K562 (cell line): ENCODE measurements around the gene OVCH2. TPM values are rescaled to one million over a fixed set of nuclear protein-coding genes. Genes with fewer than 3 reads are reported as not detected.

ENCODE experiments used
- ATAC-seq: fragments of 200-7000 bp; cut with Tn5 transposase; 3 replicates; pipeline ENCODE4 v1.9.1; 2020; ENCODE audit warnings: moderate library complexity
- BruUV-seq: library from RNA; stranded (reverse); fragments of 400-500 nt; replicated peaks from 2 replicates; lab custom pipeline; 2021; lab: Mats Ljungman, UMichigan
- CTCF ChIA-PET: fragments of 300-600 bp; formaldehyde crosslinking; extraction: SDS; loops from one replicate; lab custom pipeline; 2021; ENCODE audit warnings: low intra/inter-chr PET ratio; lab: Yijun Ruan, JAX
- POLR2A ChIA-PET: fragments of 300-600, 350-650 bp; sonication (Branson Sonifier 250); formaldehyde crosslinking; extraction: SDS; loops from one replicate; lab custom pipeline; 2021; ENCODE audit warnings: antibody characterized with exemption, inconsistent platforms; lab: Yijun Ruan, JAX
- DNase-seq, 4 experiments: peaks; one replicate each; pipeline versions ENCODE4 v3.0.0 to v3.0.0-alpha.2; 2011 to 2018; ENCODE audit warnings: low spot score in 3 of 4, mixed read lengths in 3 of 4; ENCODE audit errors: extremely low read depth in 1 of 4
- FAIRE-seq: peaks from 2 replicates; lab custom pipeline; 2011; peaks lifted over from hg19 to GRCh38; lab: Jason Lieb, UNC
- H2AFZ ChIP-seq: 2 replicates; pipeline ENCODE4 v1.6.0; 2011; ENCODE audit warnings: low read depth, low read length, control low read depth, inconsistent platforms
- H3K27ac ChIP-seq: fragments of 200-600 bp; 3 replicates; pipeline ENCODE4 v1.8.0; 2011; ENCODE audit warnings: low read depth, mild to moderate bottlenecking, control low read depth, inconsistent platforms, low read length, moderate library complexity, mixed read lengths; ENCODE audit errors: extremely low read depth
- H3K27me3 ChIP-seq, 2 experiments: fragments of 300-600 bp in 1 of 2; 2 replicates in 1 of 2; 3 replicates in 1 of 2; pipeline versions ENCODE4 v1.6.0 to v1.8.0; 2011; ENCODE audit warnings: inconsistent platforms in 2 of 2, low read length in 2 of 2, mild to moderate bottlenecking in 1 of 2, mixed read lengths in 1 of 2, moderate library complexity in 1 of 2; ENCODE audit not compliant: control insufficient read depth in 2 of 2, insufficient read depth in 2 of 2
- H3K36me3 ChIP-seq: fragments of 300-600 bp; 3 replicates; pipeline ENCODE4 v1.8.0; 2011; ENCODE audit warnings: mild to moderate bottlenecking, low read length, inconsistent platforms; ENCODE audit not compliant: control insufficient read depth, insufficient read depth
- H3K4me1 ChIP-seq, 2 experiments: fragments of 200-600 bp in 1 of 2; replicated peaks in 1 of 2; 2 replicates in 1 of 2; 3 replicates in 1 of 2; pipeline versions ENCODE4 v1.5.1 to v1.8.0; 2011; ENCODE audit warnings: inconsistent platforms in 2 of 2, low read length in 2 of 2, mild to moderate bottlenecking in 1 of 2, mixed read lengths in 1 of 2, moderate library complexity in 1 of 2; ENCODE audit not compliant: control insufficient read depth in 2 of 2, insufficient read depth in 2 of 2
- H3K4me2 ChIP-seq: 2 replicates; pipeline ENCODE4 v1.6.1; 2011; ENCODE audit warnings: low read length, control low read depth, inconsistent platforms, mixed read lengths; ENCODE audit not compliant: insufficient read depth
- H3K4me3 ChIP-seq: fragments of 200-600 bp; sonication (generic), shearing (Covaris generic); 2 replicates; pipeline ENCODE4 v1.5.1; 2016; ENCODE audit warnings: control low read depth, inconsistent platforms
- H3K79me2 ChIP-seq: fragments of 200-600 bp; 3 replicates; pipeline ENCODE4 v1.8.0; 2011; ENCODE audit warnings: low read length, inconsistent platforms; ENCODE audit not compliant: control insufficient read depth, insufficient read depth
- H3K9ac ChIP-seq, 2 experiments: 2 replicates each; pipeline versions ENCODE4 v1.6.0 to v1.6.1; 2011; ENCODE audit warnings: low read depth in 2 of 2, low read length in 2 of 2, control low read depth in 1 of 2, inconsistent platforms in 1 of 2, mild to moderate bottlenecking in 1 of 2, mixed read lengths in 1 of 2; ENCODE audit not compliant: insufficient read depth in 1 of 2
- H3K9me1 ChIP-seq: one replicate; pipeline ENCODE4 v1.6.0; 2011; ENCODE audit warnings: inconsistent platforms, mild to moderate bottlenecking, low read length, moderate library complexity; ENCODE audit not compliant: control insufficient read depth, insufficient read depth
- H3K9me3 ChIP-seq: replicated peaks from 2 replicates; pipeline ENCODE4 v1.5.1; 2011; ENCODE audit warnings: low read depth, low read length, inconsistent platforms; ENCODE audit not compliant: control insufficient read depth, insufficient read depth
- H4K20me1 ChIP-seq: replicated peaks from 2 replicates; pipeline ENCODE4 v1.6.1; 2011; ENCODE audit warnings: low read length, inconsistent platforms, mixed read lengths; ENCODE audit not compliant: control insufficient read depth, insufficient read depth
- ARID4B ChIP-seq: sonication (generic); formaldehyde crosslinking; IDR thresholded peaks from 2 replicates; pipeline ENCODE4 v1.8.0; 2022; ENCODE audit warnings: mild to moderate bottlenecking, missing genetic modification reagents
- BHLHE40 ChIP-seq: IDR thresholded peaks from 2 replicates; pipeline ENCODE4 v1.6.1; 2011; ENCODE audit warnings: low read length, improper control_type of control experiment
- CHCHD3 ChIP-seq: fragments of 250-450 bp; sonication (Bioruptor Pico); IDR thresholded peaks from 2 replicates; pipeline ENCODE4 v2.1.2; 2022; ENCODE audit warnings: mild to moderate bottlenecking
- CTBP1 ChIP-seq: fragments of 450-650 bp; IDR thresholded peaks from 2 replicates; pipeline ENCODE4 v1.6.1; 2016; ENCODE audit warnings: borderline replicate concordance
- CTCF ChIP-seq, 3 experiments: IDR thresholded peaks in 2 of 3; conservative IDR thresholded peaks in 1 of 3; 2 replicates each; pipeline ENCODE4 v1.5.1; 2011 to 2012; ENCODE audit warnings: low read length in 3 of 3, mild to moderate bottlenecking in 3 of 3, control low read depth in 2 of 3, improper control_type of control experiment in 1 of 3, inconsistent platforms in 1 of 3, low read depth in 1 of 3, mixed read lengths in 1 of 3, moderate library complexity in 1 of 3; ENCODE audit not compliant: insufficient read depth in 2 of 3
- E2F4 ChIP-seq: sonication (generic); formaldehyde crosslinking; IDR thresholded peaks from 2 replicates; pipeline ENCODE4 v1.8.0; 2022; ENCODE audit warnings: mild to moderate bottlenecking, low read depth, missing genetic modification reagents
- KAT8 ChIP-seq: fragments of 450-650 bp; IDR thresholded peaks from 2 replicates; pipeline ENCODE4 v1.6.1; 2016; ENCODE audit warnings: low read depth, mild to moderate bottlenecking
- MED1 ChIP-seq: sonication (generic); formaldehyde crosslinking; IDR thresholded peaks from 2 replicates; pipeline ENCODE4 v1.8.1; 2023; ENCODE audit warnings: missing genetic modification reagents, borderline replicate concordance
- MYC ChIP-seq, 2 experiments: fragments of 250-450 bp in 1 of 2; sonication (Bioruptor Pico) in 1 of 2; IDR thresholded peaks; 2 replicates each; pipeline versions ENCODE4 v1.5.1 to v1.6.1; 2012 to 2021; ENCODE audit warnings: low read depth in 2 of 2, borderline replicate concordance in 1 of 2, improper control_type of control experiment in 1 of 2, low read length in 1 of 2, mild to moderate bottlenecking in 1 of 2, moderate library complexity in 1 of 2
- NFYB ChIP-seq: IDR thresholded peaks from 2 replicates; pipeline ENCODE4 v1.6.1; 2011; ENCODE audit warnings: mild to moderate bottlenecking, moderate library complexity; ENCODE audit not compliant: insufficient read length; ENCODE audit errors: extremely low read depth
- PHB2 ChIP-seq: fragments of 450-650 bp; IDR thresholded peaks from 2 replicates; pipeline ENCODE4 v1.6.1; 2017; ENCODE audit warnings: low read depth
- RAD21 ChIP-seq, 2 experiments: fragments of 250-450 bp in 1 of 2; fragments of 450-650 bp in 1 of 2; sonication (Bioruptor Pico) in 1 of 2; formaldehyde crosslinking in 1 of 2; IDR thresholded peaks in 1 of 2; conservative IDR thresholded peaks in 1 of 2; 2 replicates each; pipeline versions ENCODE4 v1.4.0 to v1.8.0; 2020 to 2022; ENCODE audit warnings: mild to moderate bottlenecking in 2 of 2, moderate library complexity in 1 of 2
- SMC3 ChIP-seq: conservative IDR thresholded peaks from 2 replicates; pipeline ENCODE4 v1.6.1; 2011; ENCODE audit warnings: low read depth, low read length, improper control_type of control experiment; ENCODE audit not compliant: insufficient read depth
- ZKSCAN8 ChIP-seq: fragments of 200-800 bp; sonication (Bioruptor generic); IDR thresholded peaks from 2 replicates; pipeline ENCODE4 v1.6.1; 2016; ENCODE audit warnings: missing genetic modification characterization, missing compliant biosample characterization
- WGBS: fragments of 100-300 bp; shearing (Covaris generic); methylation state at CpG from one replicate; pipeline ENCODE4 v1.1.6; 2016; ENCODE audit warnings: low coverage, mixed read lengths; ENCODE audit not compliant: insufficient coverage; ENCODE audit errors: missing lambda C conversion rate; 5-methylcytosine and 5-hydroxymethylcytosine counted together
- in situ Hi-C: fragments of 300-500 bp; cut with MboI; formaldehyde crosslinking; loops from 4 replicates; pipeline ENCODE4 v1.15.0; 2018; ENCODE audit warnings: inconsistent platforms, mixed read lengths
- intact Hi-C: fragments of 100-400 bp; cut with micrococcal nuclease; formaldehyde crosslinking; loops from 2 replicates; pipeline ENCODE4 v1.14.2; 2022
- polyA plus RNA-seq, 8 experiments: library from polyadenylated mRNA; depleted of rRNA in 4 of 8; stranded (reverse) in 5 of 8; unstranded in 3 of 8; fragments of >200 nt; fragmentation: Nextera tagmentation in 2 of 8; fragmentation: Illumina TruSeq in 1 of 8; extraction: Ambion mirVana in 2 of 8; extraction: Trizol in 1 of 8; gene quantifications; 2 replicates each; pipeline versions ENCODE4 v1.2.1 to v1.2.3, GENCODE V29; 2011 to 2014; ENCODE audit warnings: inconsistent platforms in 1 of 8, missing spikeins in 1 of 8
- total RNA-seq, 7 experiments: library from RNA; depleted of rRNA in 6 of 7; stranded (reverse); fragments of >200 nt in 6 of 7; fragmentation: Illumina TruSeq in 2 of 7; extraction: Trizol in 2 of 7; gene quantifications; 2 replicates each; pipeline versions ENCODE4 v1.2.1 to v1.2.3, GENCODE V29; 2011 to 2021; ENCODE audit warnings: low replicate concordance in 1 of 7

OVCH2 gene
- total and polyA plus RNA-seq, 9 of the 15 experiments (the other 6 are each of a cell fraction or from before 2014, with no cell fraction given), result not detected

- WGBS, result 2% methylated on average over 4 of the region's 4 CpGs
- TF ChIP-seq CTCF (IDR thresholded peaks at IDR 0.05 in 2 of 3, conservative IDR thresholded peaks at IDR 0.05 in 1 of 3; ENCODE audit: insufficient read depth in 2 of 3, low read depth in 1 of 3, low read length in 3 of 3), result peak; percentile 58 to 60 (median 59); a peak in 5 of 6 replicates
- TF ChIP-seq MED1 (CRISPR knock-in tag), result no peak
- peak; percentile 54 to 72 for TF ChIP-seq RAD21 (CRISPR knock-in tag; conservative IDR thresholded peaks at IDR 0.05 in 1 of 2, IDR thresholded peaks at IDR 0.05 in 1 of 2)
- TF ChIP-seq SMC3, result 0 out of 2 replicates have a peak, but pooled peaks have one; percentile 16
- no peak for TF ChIP-seq CTBP1
- no peak for TF ChIP-seq CHCHD3 (CRISPR knock-in tag)
- TF ChIP-seq ZKSCAN8 (CRISPR knock-in tag), result no peak
- TF ChIP-seq BHLHE40, result no peak
- TF ChIP-seq MYC (IDR thresholded peaks at IDR 0.05; ENCODE audit: low read depth, low read length), result no peak
- no peak for TF ChIP-seq MYC (CRISPR knock-in tag; IDR thresholded peaks at IDR 0.05; ENCODE audit: borderline replicate concordance, low read depth)
- no peak for TF ChIP-seq E2F4
- TF ChIP-seq KAT8, result no peak
- TF ChIP-seq ARID4B (CRISPR knock-in tag), result no peak
- TF ChIP-seq PHB2, result no peak
- TF ChIP-seq NFYB, result no peak
- TF ChIP-seq, all 486 proteins: peak for 3
- in situ Hi-C loops, result no loop called here
- no peaks in the 10 kb centered on the region for H3K36me3 ChIP-seq
- no peaks in the 10 kb centered on the region for H4K20me1 ChIP-seq
- H2AFZ ChIP-seq, result no peak overlapping the region
- ChIA-PET CTCF (interaction anchor here (0.6 to 1.2 kb wide), 4 partner anchors 116 to 608 kb away, joined by 3 to 7 read pairs (median 4); no protein-coding TSS in a partner anchor), POLR2A (no interaction called here)
- no peak overlapping the region for H3K27ac ChIP-seq
- no peaks in the 10 kb centered on the region for H3K9me3 ChIP-seq
- ATAC-seq (peak; percentile 66; the same call in 2 of the 3 replicates), DNase-seq (peak; percentile 18 to 60 (median 45)), FAIRE-seq (peak; percentile 6)
- H3K4me2 ChIP-seq, result no peak overlapping the region
- no peaks in the 10 kb centered on the region for H3K79me2 ChIP-seq
- no peak overlapping the region for H3K4me3 ChIP-seq
- no peak overlapping the region for H3K9ac ChIP-seq
- H3K27me3 ChIP-seq, result peaks cover 0 to 9% of the 10 kb centered on the region in 2 experiments; a peak in 2 of 5 replicates
- intact Hi-C loops, result no loop called here
- no peaks in the 10 kb centered on the region for H3K4me1 ChIP-seq
- no TSS peak for BruUV-seq
- H3K9me1 ChIP-seq, result no peaks in the 10 kb centered on the region
Observed at GRCh38 chr11:7688238-7688826, 17.9 kb downstream of the OVCH2 start.
